ENCODE measurements around the gene KRTAP17-1.

GRCh38 chr17:41315814-41316445 is 420 bp upstream of the KRTAP17-1 start:
- TF ChIP-seq CTCF (optimal IDR thresholded peaks at IDR 0.05 in 1 of 3, IDR thresholded peaks at IDR 0.05 in 1 of 3, conservative IDR thresholded peaks at IDR 0.05 in 1 of 3; ENCODE audit: extremely low read depth in 1 of 3, insufficient read depth in 2 of 3, low read length in 3 of 3) (no peak), EZH2 (IDR thresholded peaks at IDR 0.05; ENCODE audit: low read length) (no peak)

Data from keratinocyte (primary cell).